ENCODE data around the gene EEIG1. TPM values are rescaled to one million over a fixed set of nuclear protein-coding genes. Genes with fewer than 3 reads are reported as not detected.

The EEIG1 gene
- total and polyA plus RNA-seq, 8 donors = 28.2 to 67.3 (median 38.8) TPM

DNA sequence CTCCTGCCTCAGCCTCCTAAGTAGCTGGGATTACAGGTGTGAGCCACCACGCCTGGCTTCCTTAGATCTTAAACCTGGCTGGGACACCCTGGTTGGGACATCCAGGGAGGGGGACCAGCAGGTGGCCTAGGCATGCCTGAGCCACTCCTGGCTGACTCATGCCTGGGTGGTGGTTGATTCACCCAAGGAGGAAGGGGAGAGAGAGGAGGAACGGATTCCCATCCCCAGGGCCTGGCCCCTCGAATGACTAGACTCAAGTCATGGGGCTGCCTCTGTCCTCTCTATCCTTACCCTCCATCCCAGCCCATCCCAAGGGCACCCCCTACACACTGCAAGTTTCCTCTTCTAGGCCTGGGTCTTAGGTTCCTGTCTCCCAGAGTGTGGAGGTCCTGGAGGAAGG is 12.7 kb downstream of the EEIG1 start:
- Histone ChIP-seq H3K27ac (peak overlapping the region; percentile 25 to 73), H3K4me1 (peaks cover 48 to 95% of the 10 kb centered on the region in 2 donors), H3K36me3 (no peaks in the 10 kb centered on the region), H3K4me3 (no peak overlapping the region), H3K9me3 (no peaks in the 10 kb centered on the region), H3K27me3 (no peaks in the 10 kb centered on the region)
- TF ChIP-seq, protein P1, sequence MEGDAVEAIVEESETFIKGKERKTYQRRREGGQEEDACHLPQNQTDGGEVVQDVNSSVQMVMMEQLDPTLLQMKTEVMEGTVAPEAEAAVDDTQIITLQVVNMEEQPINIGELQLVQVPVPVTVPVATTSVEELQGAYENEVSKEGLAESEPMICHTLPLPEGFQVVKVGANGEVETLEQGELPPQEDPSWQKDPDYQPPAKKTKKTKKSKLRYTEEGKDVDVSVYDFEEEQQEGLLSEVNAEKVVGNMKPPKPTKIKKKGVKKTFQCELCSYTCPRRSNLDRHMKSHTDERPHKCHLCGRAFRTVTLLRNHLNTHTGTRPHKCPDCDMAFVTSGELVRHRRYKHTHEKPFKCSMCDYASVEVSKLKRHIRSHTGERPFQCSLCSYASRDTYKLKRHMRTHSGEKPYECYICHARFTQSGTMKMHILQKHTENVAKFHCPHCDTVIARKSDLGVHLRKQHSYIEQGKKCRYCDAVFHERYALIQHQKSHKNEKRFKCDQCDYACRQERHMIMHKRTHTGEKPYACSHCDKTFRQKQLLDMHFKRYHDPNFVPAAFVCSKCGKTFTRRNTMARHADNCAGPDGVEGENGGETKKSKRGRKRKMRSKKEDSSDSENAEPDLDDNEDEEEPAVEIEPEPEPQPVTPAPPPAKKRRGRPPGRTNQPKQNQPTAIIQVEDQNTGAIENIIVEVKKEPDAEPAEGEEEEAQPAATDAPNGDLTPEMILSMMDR (IDR thresholded peaks at IDR 0.05) = no peak
- peak; percentile 17 for ATAC-seq
- intact Hi-C loops (cut with DNase I) = no loop called here
- peak in 1 of 4 donors; percentile 75 for DNase-seq

DNA sequence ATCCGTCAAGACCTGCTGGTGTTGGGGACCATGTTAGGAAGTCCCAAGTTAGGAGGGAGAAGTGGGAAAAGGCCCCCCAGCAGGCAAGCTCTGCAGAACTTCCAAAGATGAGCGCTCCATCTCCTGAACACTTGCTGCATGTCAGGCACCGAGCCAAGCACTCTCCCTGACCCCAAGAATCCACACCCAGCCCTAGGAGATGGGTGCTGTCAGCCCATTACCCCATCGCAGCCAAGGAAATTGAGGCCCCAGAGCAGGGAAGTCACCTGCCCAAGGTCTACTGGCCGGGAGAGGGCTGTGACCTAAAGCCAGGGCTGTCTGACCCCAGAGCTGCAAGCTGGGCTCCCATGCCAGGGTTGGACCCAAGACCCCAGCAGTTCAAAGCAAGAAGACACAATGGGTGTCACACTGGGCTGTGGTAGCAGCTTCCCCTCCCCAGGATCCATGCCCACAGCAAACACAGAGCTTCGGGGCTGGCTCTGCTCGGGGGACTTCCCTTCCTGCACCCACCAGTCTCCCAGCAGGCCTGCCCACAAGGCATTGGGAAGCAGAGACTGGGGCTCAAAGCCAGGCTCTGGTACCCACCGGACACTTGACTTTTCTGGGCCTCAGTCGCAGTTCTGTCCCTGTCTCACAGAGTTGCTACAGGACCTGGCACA is 13.5 kb downstream of the EEIG1 start:
- DNase-seq (no peak), ATAC-seq (no peak)
- H3K27me3 ChIP-seq = no peaks in the 10 kb centered on the region
- H3K4me1 ChIP-seq = peaks cover 41 to 92% of the 10 kb centered on the region in 2 donors
- no peaks in the 10 kb centered on the region for H3K36me3 ChIP-seq
- no peaks in the 10 kb centered on the region for H3K9me3 ChIP-seq
- TF ChIP-seq, protein P1 (IDR thresholded peaks at IDR 0.05) = no peak
- intact Hi-C loops (cut with DNase I) = no loop called here
- peak overlapping the region in 1 of 2 donors; percentile 18 for H3K27ac ChIP-seq
- no peak overlapping the region for H3K4me3 ChIP-seq

- Histone ChIP-seq H3K9me3 (no peaks in the 10 kb centered on the region), H3K4me1 (peaks cover 36 to 89% of the 10 kb centered on the region in 2 donors), H3K36me3 (no peaks in the 10 kb centered on the region), H3K4me3 (no peak overlapping the region), H3K27me3 (no peaks in the 10 kb centered on the region), H3K27ac (peak overlapping the region; percentile 81 to 92)
- DNase-seq (no peak), ATAC-seq (peak; percentile 12)
- TF ChIP-seq, protein P1 (IDR thresholded peaks at IDR 0.05) = no peak
- intact Hi-C loops (cut with DNase I) = no loop called here
These were observed 14.2 kb downstream of the EEIG1 start for GRCh38 chr9:127966416-127967150.

DNA sequence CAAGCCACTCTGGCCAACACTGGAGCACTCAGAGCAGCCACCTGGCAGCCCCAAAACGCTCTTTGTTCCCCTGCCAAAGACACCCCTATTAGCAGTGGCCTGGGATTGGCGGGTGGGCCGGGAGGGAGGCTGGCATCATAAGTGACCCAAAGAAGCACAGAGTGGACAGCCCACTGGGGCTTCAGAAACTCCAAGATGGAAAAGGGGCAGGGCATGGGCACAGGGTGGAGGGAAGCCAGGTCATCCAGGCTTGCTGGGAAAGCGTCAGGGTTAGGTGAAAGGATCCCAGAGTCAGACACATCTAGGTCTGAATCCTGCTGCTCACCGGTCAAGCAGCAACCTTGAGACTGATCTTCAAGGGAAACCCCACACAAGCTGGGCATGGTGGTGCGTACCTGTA is 14.8 kb downstream of the EEIG1 start:
- peak; percentile 6 for ATAC-seq
- H3K4me1 ChIP-seq = peaks cover 34 to 83% of the 10 kb centered on the region in 2 donors
- no peak for DNase-seq
- intact Hi-C loops (cut with DNase I) = no loop called here
- no peak overlapping the region for H3K4me3 ChIP-seq
- no peaks in the 10 kb centered on the region for H3K27me3 ChIP-seq
- no peaks in the 10 kb centered on the region for H3K9me3 ChIP-seq
- TF ChIP-seq, protein P1 (IDR thresholded peaks at IDR 0.05) = no peak
- H3K27ac ChIP-seq = peak overlapping the region; percentile 81 to 92
- no peaks in the 10 kb centered on the region for H3K36me3 ChIP-seq

GRCh38 chr9:127963359-127964064 is 17.3 kb downstream of the EEIG1 start:
- DNase-seq (peak in 1 of 4 donors; percentile 71), ATAC-seq (no peak)
- H3K27me3 ChIP-seq = no peaks in the 10 kb centered on the region
- intact Hi-C loops (cut with DNase I) = no loop called here
- H3K36me3 ChIP-seq = no peaks in the 10 kb centered on the region
- H3K4me1 ChIP-seq = peaks cover 28 to 65% of the 10 kb centered on the region in 2 donors
- H3K4me3 ChIP-seq = no peak overlapping the region
- H3K27ac ChIP-seq = no peak overlapping the region
- no peaks in the 10 kb centered on the region for H3K9me3 ChIP-seq
- TF ChIP-seq, protein P1 (IDR thresholded peaks at IDR 0.05) = no peak

Measured in left lung (tissue), 10 donors.